Neuronal stem cell (in vitro differentiated cells): Measurements from ENCODE around the gene LRMDA.

Experiments
- DNase-seq: peaks from one replicate; pipeline ENCODE4 v3.0.0-alpha.2; 2013; ENCODE audit warnings: low spot score
- H2AFZ ChIP-seq: one replicate; pipeline ENCODE4 v1.6.1; 2013; ENCODE audit warnings: mild to moderate bottlenecking, low read length, inconsistent platforms
- H2AK5ac ChIP-seq: 2 replicates; pipeline ENCODE4 v1.6.1; 2013; ENCODE audit warnings: low read depth, mild to moderate bottlenecking, inconsistent platforms, low read length, moderate library complexity, mixed read lengths
- H2BK120ac ChIP-seq: 2 replicates; pipeline ENCODE4 v1.6.1; 2013; ENCODE audit warnings: low read depth, mild to moderate bottlenecking, inconsistent platforms, low read length, moderate library complexity, mixed read lengths
- H2BK12ac ChIP-seq: one replicate; pipeline ENCODE4 v1.6.1; 2013; ENCODE audit warnings: low read length, inconsistent platforms
- H2BK15ac ChIP-seq: 2 replicates; pipeline ENCODE4 v1.6.1; 2013; ENCODE audit warnings: mild to moderate bottlenecking, low read length, inconsistent platforms, mixed read lengths
- H2BK5ac ChIP-seq: one replicate; pipeline ENCODE4 v1.6.1; 2013; ENCODE audit warnings: inconsistent platforms, mild to moderate bottlenecking, low read length, moderate library complexity
- H3K14ac ChIP-seq: one replicate; pipeline ENCODE4 v1.6.1; 2013; ENCODE audit warnings: low read length, inconsistent platforms
- H3K18ac ChIP-seq: 2 replicates; pipeline ENCODE4 v1.6.1; 2013; ENCODE audit warnings: low read length, inconsistent platforms
- H3K23ac ChIP-seq: 2 replicates; pipeline ENCODE4 v1.6.1; 2013; ENCODE audit warnings: low read depth, mild to moderate bottlenecking, mixed read lengths, low read length, inconsistent platforms; ENCODE audit not compliant: poor library complexity
- H3K27ac ChIP-seq: replicated peaks from 3 replicates; pipeline ENCODE4 v1.5.1; 2013; ENCODE audit warnings: low read length, inconsistent platforms
- H3K27me3 ChIP-seq, 3 experiments: 2 replicates each; pipeline ENCODE4 v1.6.1; 2013; ENCODE audit warnings: low read length in 3 of 3, mild to moderate bottlenecking in 2 of 3, inconsistent platforms in 1 of 3, low read depth in 1 of 3, mixed read lengths in 1 of 3, moderate library complexity in 1 of 3; ENCODE audit not compliant: control insufficient read depth in 3 of 3, insufficient read depth in 3 of 3
- H3K36me3 ChIP-seq, 2 donors: replicated peaks in 1 of 2; 2 replicates each; pipeline ENCODE4 v1.6.1; 2013; ENCODE audit warnings: low read length in 2 of 2; ENCODE audit not compliant: control insufficient read depth in 2 of 2, insufficient read depth in 2 of 2
- H3K4ac ChIP-seq: 2 replicates; pipeline ENCODE4 v1.6.1; 2013; ENCODE audit warnings: inconsistent platforms, mild to moderate bottlenecking, low read length, moderate library complexity
- H3K4me1 ChIP-seq, 2 donors: 1 replicate in 1 of 2; 2 replicates in 1 of 2; pipeline ENCODE4 v1.6.1; 2013; ENCODE audit warnings: low read length in 2 of 2, low read depth in 1 of 2; ENCODE audit not compliant: control insufficient read depth in 2 of 2, insufficient read depth in 1 of 2
- H3K4me2 ChIP-seq: one replicate; pipeline ENCODE4 v1.6.1; 2013; ENCODE audit warnings: mild to moderate bottlenecking, low read length, inconsistent platforms; ENCODE audit not compliant: insufficient read depth, poor library complexity, severe bottlenecking
- H3K4me3 ChIP-seq, 2 donors: 2 replicates each; pipeline ENCODE4 v1.5.1; 2013; ENCODE audit warnings: low read length in 2 of 2, mild to moderate bottlenecking in 2 of 2, inconsistent platforms in 1 of 2, moderate library complexity in 1 of 2
- H3K79me1 ChIP-seq: one replicate; pipeline ENCODE4 v1.6.1; 2013; ENCODE audit warnings: low read depth, mild to moderate bottlenecking, inconsistent platforms, low read length, moderate library complexity
- H3K9ac ChIP-seq: one replicate; pipeline ENCODE4 v1.6.1; 2013; ENCODE audit warnings: mild to moderate bottlenecking, low read depth, low read length, inconsistent platforms; ENCODE audit not compliant: poor library complexity
- H3K9me3 ChIP-seq, 2 donors: replicated peaks in 1 of 2; 2 replicates each; pipeline versions ENCODE3 to v1.6.1; 2013; ENCODE audit warnings: low read length in 2 of 2, mild to moderate bottlenecking in 2 of 2, inconsistent platforms in 1 of 2, low read depth in 1 of 2, mixed read lengths in 1 of 2, moderate library complexity in 1 of 2; ENCODE audit not compliant: control insufficient read depth in 2 of 2, insufficient read depth in 1 of 2
- H4K8ac ChIP-seq: one replicate; pipeline ENCODE4 v1.6.1; 2013; ENCODE audit warnings: low read depth, mild to moderate bottlenecking, inconsistent platforms, low read length, moderate library complexity
- H4K91ac ChIP-seq: one replicate; pipeline ENCODE4 v1.6.1; 2013; ENCODE audit warnings: low read length, low read depth, mild to moderate bottlenecking, inconsistent platforms; ENCODE audit not compliant: poor library complexity
- WGBS, 2 donors: extraction: QIAGEN DNeasy Blood & Tissue Kit; methylation state at CpG; one replicate each; pipeline ENCODE4 v1.1.7; 2013; ENCODE audit warnings: missing lambda C conversion rate in 2 of 2, mixed read lengths in 1 of 2; ENCODE audit not compliant: insufficient read length in 2 of 2, insufficient replicate concordance in 1 of 2; ENCODE audit errors: extremely low coverage in 2 of 2; 5-methylcytosine and 5-hydroxymethylcytosine counted together

Gene LRMDA

DNA sequence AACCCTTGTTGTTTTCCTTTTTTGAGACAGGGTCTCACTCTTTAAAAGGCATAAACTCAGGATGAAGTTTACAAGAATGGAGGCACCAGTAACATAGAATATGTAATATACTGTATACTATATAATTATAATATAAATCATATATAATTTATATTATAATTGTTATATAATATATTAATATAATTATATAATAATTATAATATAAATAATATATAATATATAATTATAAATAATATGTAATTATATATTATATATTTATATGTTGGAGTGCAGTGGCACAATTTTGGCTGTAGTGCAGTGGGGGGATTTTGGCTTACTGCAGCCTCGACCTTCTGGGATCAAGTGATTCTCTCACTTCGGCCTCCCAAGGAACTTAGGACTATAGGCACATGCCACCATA is 96.1 kb downstream of the LRMDA start:
- no CpG with 5 or more reads among the region's 2 CpGs for WGBS, 2 donors
- no peaks in the 10 kb centered on the region for H3K9me3 ChIP-seq

DNA sequence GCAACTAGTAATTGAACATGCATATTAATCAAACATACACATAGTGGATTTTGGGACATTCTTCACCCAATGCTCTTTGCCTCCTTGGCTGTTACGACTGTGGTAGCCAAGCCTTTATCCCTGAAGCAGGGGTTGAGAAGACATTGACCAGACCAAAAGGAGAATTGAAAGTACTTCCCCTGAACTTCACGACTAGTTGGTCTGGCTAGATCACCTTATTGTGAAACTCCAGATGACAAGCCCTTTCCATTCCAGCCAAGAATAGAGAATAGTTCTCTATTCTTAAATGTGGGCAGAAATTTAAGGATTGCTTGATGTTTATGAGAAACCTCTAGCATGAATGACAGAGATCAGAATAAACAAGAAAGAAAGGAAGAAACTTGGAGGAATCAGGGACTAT is 97.0 kb downstream of the LRMDA start:
- H3K9ac ChIP-seq = no peak overlapping the region
- H2BK15ac ChIP-seq = no peak overlapping the region
- no peak overlapping the region for H3K4me2 ChIP-seq
- DNase-seq = no peak
- no peak overlapping the region for H2AFZ ChIP-seq
- no peaks in the 10 kb centered on the region for H3K79me1 ChIP-seq
- no peak overlapping the region for H2BK12ac ChIP-seq
- no peak overlapping the region for H4K8ac ChIP-seq
- no peak overlapping the region for H3K18ac ChIP-seq
- H3K4me3 ChIP-seq = no peak overlapping the region
- H2BK120ac ChIP-seq = no peak overlapping the region
- peaks cover 0 to 1% of the 10 kb centered on the region in 2 donors for H3K4me1 ChIP-seq
- no peak overlapping the region for H2AK5ac ChIP-seq
- no peak overlapping the region for H3K23ac ChIP-seq
- WGBS, 2 donors = no CpG with 5 or more reads among the region's 2 CpGs
- H3K9me3 ChIP-seq = no peaks in the 10 kb centered on the region
- no peak overlapping the region for H3K14ac ChIP-seq
- no peak overlapping the region for H3K27ac ChIP-seq
- no peak overlapping the region for H3K4ac ChIP-seq
- no peaks in the 10 kb centered on the region for H3K27me3 ChIP-seq
- no peaks in the 10 kb centered on the region for H3K36me3 ChIP-seq
- no peak overlapping the region for H4K91ac ChIP-seq
- H2BK5ac ChIP-seq = no peak overlapping the region

More for the DNA sequence above, 96.1 kb downstream of the LRMDA start:
- no peak for DNase-seq
- H3K27me3 ChIP-seq = no peaks in the 10 kb centered on the region
- H2BK5ac ChIP-seq = no peak overlapping the region
- no peak overlapping the region for H4K91ac ChIP-seq
- no peaks in the 10 kb centered on the region for H3K79me1 ChIP-seq
- no peak overlapping the region for H3K4ac ChIP-seq
- no peak overlapping the region for H3K18ac ChIP-seq
- H3K27ac ChIP-seq = no peak overlapping the region
- H3K4me3 ChIP-seq = no peak overlapping the region
- no peak overlapping the region for H2AFZ ChIP-seq
- H2AK5ac ChIP-seq = no peak overlapping the region
- no peak overlapping the region for H3K4me2 ChIP-seq
- no peaks in the 10 kb centered on the region for H3K36me3 ChIP-seq
- H3K14ac ChIP-seq = no peak overlapping the region
- no peak overlapping the region for H4K8ac ChIP-seq
- no peak overlapping the region for H3K23ac ChIP-seq
- H2BK12ac ChIP-seq = no peak overlapping the region
- no peak overlapping the region for H3K9ac ChIP-seq
- H2BK120ac ChIP-seq = no peak overlapping the region
- peaks cover 0 to 3% of the 10 kb centered on the region in 2 donors for H3K4me1 ChIP-seq
- no peak overlapping the region for H2BK15ac ChIP-seq

GRCh38 chr10:75530299-75530698 is 98.9 kb downstream of the LRMDA start:
- DNase-seq = no peak
- no CpG with 5 or more reads among the region's 3 CpGs for WGBS, 2 donors
- H3K4ac ChIP-seq = no peak overlapping the region
- no peak overlapping the region for H3K9ac ChIP-seq
- H3K9me3 ChIP-seq = no peaks in the 10 kb centered on the region
- no peak overlapping the region for H3K14ac ChIP-seq
- H4K91ac ChIP-seq = no peak overlapping the region
- no peak overlapping the region for H3K23ac ChIP-seq
- no peak overlapping the region for H2BK15ac ChIP-seq
- H3K4me1 ChIP-seq = peaks cover 0 to 1% of the 10 kb centered on the region in 2 donors
- no peak overlapping the region for H3K27ac ChIP-seq
- H3K79me1 ChIP-seq = no peaks in the 10 kb centered on the region
- H3K4me2 ChIP-seq = no peak overlapping the region
- H2BK5ac ChIP-seq = no peak overlapping the region
- no peak overlapping the region for H2AFZ ChIP-seq
- no peak overlapping the region for H2BK12ac ChIP-seq
- no peaks in the 10 kb centered on the region for H3K36me3 ChIP-seq
- H4K8ac ChIP-seq = no peak overlapping the region
- H2AK5ac ChIP-seq = no peak overlapping the region
- no peaks in the 10 kb centered on the region for H3K27me3 ChIP-seq
- H3K18ac ChIP-seq = no peak overlapping the region
- no peak overlapping the region for H3K4me3 ChIP-seq
- H2BK120ac ChIP-seq = no peak overlapping the region

GRCh38 chr10:75531571-75532031 is 100.2 kb downstream of the LRMDA start:
- no peak for DNase-seq
- Histone ChIP-seq H3K27me3 (no peaks in the 10 kb centered on the region), H2BK120ac (no peak overlapping the region), H3K4me3 (no peak overlapping the region), H3K9ac (no peak overlapping the region), H3K4me2 (no peak overlapping the region), H2BK5ac (no peak overlapping the region), H3K79me1 (no peaks in the 10 kb centered on the region), H2BK15ac (no peak overlapping the region), H3K36me3 (no peaks in the 10 kb centered on the region), H2AK5ac (no peak overlapping the region), H4K8ac (no peak overlapping the region), H3K14ac (no peak overlapping the region), H3K4me1 (peaks cover 0 to 1% of the 10 kb centered on the region in 2 donors), H2AFZ (no peak overlapping the region), H3K4ac (no peak overlapping the region), H3K9me3 (no peaks in the 10 kb centered on the region), H4K91ac (no peak overlapping the region), H3K27ac (no peak overlapping the region), H2BK12ac (no peak overlapping the region), H3K18ac (no peak overlapping the region), H3K23ac (no peak overlapping the region)
- WGBS, 2 donors = no CpG with 5 or more reads among the region's 2 CpGs
